A673 (cell line): ENCODE measurements around the gene TMEM156.

ENCODE experiments used
- EZH2 ChIP-seq: fragments of 200-600 bp; sonication (generic); IDR thresholded peaks from 2 replicates; pipeline ENCODE4 v1.6.1; 2017; ENCODE audit warnings: borderline replicate concordance, low read depth, mild to moderate bottlenecking, mixed read lengths, antibody characterized with exemption, low read length; ENCODE audit not compliant: poor library complexity, severe bottlenecking
- TF ChIP-seq, protein P1 (sequence below): fragments of 300-800, 200-600 bp; sonication (generic); conservative IDR thresholded peaks from 2 replicates; pipeline ENCODE4 v1.5.1; 2017; ENCODE audit warnings: low read depth, mild to moderate bottlenecking, antibody characterized with exemption, low read length, moderate library complexity, mixed read lengths

DNA sequence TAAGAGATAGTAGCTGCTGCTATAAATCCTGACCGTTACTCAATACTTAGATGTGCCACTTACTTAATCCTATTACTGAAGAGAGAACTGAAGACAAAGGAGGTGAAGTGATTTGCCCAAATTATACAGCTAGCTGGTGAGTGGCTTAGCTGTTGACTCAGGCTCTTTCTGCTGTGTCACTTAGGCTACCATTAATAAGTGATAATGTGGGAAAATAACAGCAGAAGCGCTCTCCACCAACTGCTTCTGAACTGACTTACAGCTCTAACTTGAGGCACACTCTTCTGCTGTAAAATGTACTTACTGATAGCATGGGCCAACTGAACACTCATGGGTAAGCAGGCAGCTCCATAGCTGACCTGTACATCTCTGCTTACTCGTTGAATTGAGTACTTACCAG lies 22.3 kb upstream of the TMEM156 start:
- TF ChIP-seq, protein P1, sequence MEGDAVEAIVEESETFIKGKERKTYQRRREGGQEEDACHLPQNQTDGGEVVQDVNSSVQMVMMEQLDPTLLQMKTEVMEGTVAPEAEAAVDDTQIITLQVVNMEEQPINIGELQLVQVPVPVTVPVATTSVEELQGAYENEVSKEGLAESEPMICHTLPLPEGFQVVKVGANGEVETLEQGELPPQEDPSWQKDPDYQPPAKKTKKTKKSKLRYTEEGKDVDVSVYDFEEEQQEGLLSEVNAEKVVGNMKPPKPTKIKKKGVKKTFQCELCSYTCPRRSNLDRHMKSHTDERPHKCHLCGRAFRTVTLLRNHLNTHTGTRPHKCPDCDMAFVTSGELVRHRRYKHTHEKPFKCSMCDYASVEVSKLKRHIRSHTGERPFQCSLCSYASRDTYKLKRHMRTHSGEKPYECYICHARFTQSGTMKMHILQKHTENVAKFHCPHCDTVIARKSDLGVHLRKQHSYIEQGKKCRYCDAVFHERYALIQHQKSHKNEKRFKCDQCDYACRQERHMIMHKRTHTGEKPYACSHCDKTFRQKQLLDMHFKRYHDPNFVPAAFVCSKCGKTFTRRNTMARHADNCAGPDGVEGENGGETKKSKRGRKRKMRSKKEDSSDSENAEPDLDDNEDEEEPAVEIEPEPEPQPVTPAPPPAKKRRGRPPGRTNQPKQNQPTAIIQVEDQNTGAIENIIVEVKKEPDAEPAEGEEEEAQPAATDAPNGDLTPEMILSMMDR, result no peak
- TF ChIP-seq EZH2, result no peak
